GM23338 (cell line): ENCODE measurements around the gene TOR1AIP2. TPM values are rescaled to one million over a fixed set of nuclear protein-coding genes. Genes with fewer than 3 reads are reported as not detected.

Experiments
- ATAC-seq: fragments of 200-7000 bp; cut with Tn5 transposase; 3 replicates; pipeline ENCODE4 v1.9.1; 2020
- DNase-seq: peaks from one replicate; pipeline ENCODE4 v3.0.0-alpha.2; 2015; ENCODE audit warnings: low spot score
- H2AFZ ChIP-seq: fragments of 200-600 bp; sonication (generic); 2 replicates; pipeline ENCODE4 v1.8.0; 2016; ENCODE audit warnings: antibody characterized with exemption, mild to moderate bottlenecking, moderate library complexity
- H3F3A ChIP-seq: fragments of 200-600 bp; sonication (generic); replicated peaks from 2 replicates; pipeline ENCODE4 v1.8.0; 2017; ENCODE audit warnings: antibody characterized with exemption, mixed run types, low read depth
- H3K27ac ChIP-seq: fragments of 200-600 bp; sonication (generic); 2 replicates; pipeline ENCODE4 v1.6.1; 2016; ENCODE audit warnings: low read depth
- H3K27me3 ChIP-seq: fragments of 200-600 bp; sonication (generic); 2 replicates; pipeline ENCODE4 v1.8.0; 2016; ENCODE audit warnings: mild to moderate bottlenecking, mixed run types, moderate library complexity; ENCODE audit not compliant: insufficient read depth
- H3K36me3 ChIP-seq: fragments of 200-600 bp; sonication (generic); 2 replicates; pipeline ENCODE4 v1.8.0; 2016; ENCODE audit warnings: mild to moderate bottlenecking; ENCODE audit not compliant: insufficient read depth
- H3K4me1 ChIP-seq: fragments of 200-600 bp; sonication (generic); 2 replicates; pipeline ENCODE4 v1.8.0; 2016; ENCODE audit warnings: mild to moderate bottlenecking, moderate library complexity; ENCODE audit not compliant: insufficient read depth
- H3K4me2 ChIP-seq: fragments of 200-600 bp; sonication (generic); 2 replicates; pipeline ENCODE4 v1.7.1; 2017; ENCODE audit warnings: mixed run types
- H3K4me3 ChIP-seq: fragments of 200-600 bp; sonication (generic); 2 replicates; pipeline ENCODE4 v1.6.1; 2016; ENCODE audit warnings: mixed run types
- H3K79me2 ChIP-seq: fragments of 200-600 bp; sonication (generic); replicated peaks from 2 replicates; pipeline ENCODE4 v1.8.0; 2017; ENCODE audit warnings: mild to moderate bottlenecking; ENCODE audit not compliant: insufficient read depth
- H3K9me2 ChIP-seq: fragments of 200-600 bp; sonication (generic); 2 replicates; pipeline ENCODE4 v1.8.0; 2017; ENCODE audit not compliant: insufficient read depth
- H4K20me1 ChIP-seq: fragments of 200-600 bp; sonication (generic); replicated peaks from 2 replicates; pipeline ENCODE4 v1.8.0; 2017; ENCODE audit warnings: mild to moderate bottlenecking; ENCODE audit not compliant: insufficient read depth
- H3K27ac Mint-ChIP-seq: 2 replicates; pipeline ENCODE4 v1.8.0; 2020; ENCODE audit warnings: inconsistent platforms, mild to moderate bottlenecking, moderate library complexity, mixed read lengths
- H3K27me3 Mint-ChIP-seq: 3 replicates; pipeline ENCODE4 v1.8.0; 2022; ENCODE audit warnings: low read depth, mild to moderate bottlenecking, moderate library complexity, mixed read lengths, inconsistent platforms; ENCODE audit not compliant: insufficient read depth, poor library complexity
- H3K36me3 Mint-ChIP-seq: 3 replicates; pipeline ENCODE4 v1.8.0; 2021; ENCODE audit warnings: low read depth, mild to moderate bottlenecking, inconsistent platforms, moderate library complexity, mixed read lengths
- H3K4me1 Mint-ChIP-seq: 3 replicates; pipeline ENCODE4 v1.8.0; 2020; ENCODE audit warnings: mild to moderate bottlenecking, inconsistent platforms, mixed read lengths
- H3K4me3 Mint-ChIP-seq: 3 replicates; pipeline ENCODE4 v1.8.0; 2021; ENCODE audit warnings: moderate library complexity, mild to moderate bottlenecking, inconsistent platforms, mixed read lengths
- H3K9me3 Mint-ChIP-seq: 3 replicates; pipeline ENCODE4 v1.8.0; 2020; ENCODE audit warnings: moderate library complexity, mild to moderate bottlenecking, inconsistent platforms, mixed read lengths
- CREB1 ChIP-seq: fragments of 250-450 bp; sonication (Bioruptor Pico); IDR thresholded peaks from 2 replicates; pipeline ENCODE4 v1.5.0; 2020; ENCODE audit warnings: low read depth, mild to moderate bottlenecking, moderate library complexity
- CTCF ChIP-seq, 2 experiments: fragments of 200-600 bp in 1 of 2; sonication (generic) in 1 of 2; conservative IDR thresholded peaks; 2 replicates each; pipeline versions ENCODE4 v1.5.1 to v1.6.1; 2016 to 2017; ENCODE audit warnings: antibody characterized with exemption in 2 of 2, low read depth in 2 of 2, mild to moderate bottlenecking in 2 of 2, moderate library complexity in 1 of 2
- ETS1 ChIP-seq: IDR thresholded peaks from 2 replicates; pipeline ENCODE4 v1.6.1; 2016; ENCODE audit warnings: antibody characterized with exemption
- EZH2 ChIP-seq: fragments of 200-600 bp; sonication (generic); IDR thresholded peaks from one replicate; pipeline ENCODE4 v1.8.0; 2017; ENCODE audit warnings: antibody characterized with exemption, mild to moderate bottlenecking, low read depth; ENCODE audit not compliant: unreplicated experiment
- EZH2phosphoT487 ChIP-seq: fragments of 200-600 bp; sonication (generic); IDR thresholded peaks from one replicate; pipeline ENCODE4 v1.8.1; 2018; ENCODE audit warnings: antibody characterized with exemption; ENCODE audit not compliant: unreplicated experiment
- POLR2AphosphoS5 ChIP-seq: IDR thresholded peaks from 2 replicates; pipeline ENCODE4 v1.6.1; 2016; ENCODE audit warnings: antibody characterized with exemption, low read depth
- STAT1 ChIP-seq: IDR thresholded peaks from one replicate; pipeline ENCODE4 v1.6.1; 2016; ENCODE audit warnings: antibody characterized with exemption; ENCODE audit not compliant: unreplicated experiment
- ZNF331 ChIP-seq: fragments of 250-450 bp; sonication (Bioruptor Pico); IDR thresholded peaks from 2 replicates; pipeline ENCODE4 v1.5.0; 2020; ENCODE audit warnings: low read depth, mild to moderate bottlenecking, moderate library complexity
- polyA plus RNA-seq: library from polyadenylated mRNA; unstranded; fragments of >200 nt; fragmentation: Nextera tagmentation; extraction: Ambion mirVana; gene quantifications from 2 replicates; pipeline ENCODE4 v1.2.1, GENCODE V29; 2016
- total RNA-seq: library from RNA; depleted of rRNA; stranded (reverse); fragments of >200 nt; shearing (Covaris generic); gene quantifications from 2 replicates; pipeline ENCODE4 v1.2.3, GENCODE V29; 2014

The TOR1AIP2 gene
- total and polyA plus RNA-seq, 2 experiments from 2014 or later = 21.1 to 81.3 TPM

- TF ChIP-seq STAT1 (no peak), CTCF (conservative IDR thresholded peaks at IDR 0.05; ENCODE audit: low read depth in 2 of 2) (no peak), EZH2phosphoT487 (no peak), POLR2AphosphoS5 (no peak), EZH2 (no peak), CREB1 (CRISPR knock-in tag) (no peak)
Observed at GRCh38 chr1:179926850-179927205, 49.2 kb upstream of the TOR1AIP2 start (continued).

GRCh38 chr1:179925922-179926849 is 48.6 kb upstream of the TOR1AIP2 start:
- H2AFZ ChIP-seq = no peak overlapping the region
- no peaks in the 10 kb centered on the region for H3K9me2 ChIP-seq
- no peaks in the 10 kb centered on the region for H3K79me2 ChIP-seq
- peaks cover 19% of the 10 kb centered on the region for H3K4me1 ChIP-seq
- H3K36me3 Mint-ChIP-seq = no peaks in the 10 kb centered on the region
- H3K4me3 Mint-ChIP-seq = no peak overlapping the region
- H3F3A ChIP-seq = no peaks in the 10 kb centered on the region
- H3K27me3 Mint-ChIP-seq = no peaks in the 10 kb centered on the region
- H4K20me1 ChIP-seq = no peaks in the 10 kb centered on the region
- H3K27ac ChIP-seq = no peak overlapping the region
- no peak for TF ChIP-seq ETS1
- H3K4me1 Mint-ChIP-seq = peaks cover 21% of the 10 kb centered on the region
- no peaks in the 10 kb centered on the region for H3K27me3 ChIP-seq
- no peak overlapping the region for H3K4me2 ChIP-seq
- H3K36me3 ChIP-seq = no peaks in the 10 kb centered on the region
- no peak overlapping the region for H3K27ac Mint-ChIP-seq
- no peak for ATAC-seq
- H3K9me3 Mint-ChIP-seq = no peaks in the 10 kb centered on the region
- no peak for DNase-seq
- H3K4me3 ChIP-seq = no peak overlapping the region

GRCh38 chr1:179925302-179925701 is 47.7 kb upstream of the TOR1AIP2 start:
- Histone ChIP-seq H3K27ac (no peak overlapping the region), H3K4me3 (no peak overlapping the region)
- peaks cover 2% of the 10 kb centered on the region; the same call in 1 of the 3 replicates for H3K36me3 Mint-ChIP-seq

More at GRCh38 chr1:179925302-179925701, 47.7 kb upstream of the TOR1AIP2 start:
- Mint-ChIP-seq H3K4me1 (peaks cover 22% of the 10 kb centered on the region), H3K9me3 (no peaks in the 10 kb centered on the region), H3K27me3 (no peaks in the 10 kb centered on the region), H3K27ac (no peak overlapping the region), H3K4me3 (no peak overlapping the region)
- H3K4me2 ChIP-seq = no peak overlapping the region
- H3F3A ChIP-seq = no peaks in the 10 kb centered on the region
- no peaks in the 10 kb centered on the region for H3K36me3 ChIP-seq
- ATAC-seq (no peak), DNase-seq (no peak)
- no peaks in the 10 kb centered on the region for H3K79me2 ChIP-seq
- no peak for TF ChIP-seq ZNF331 (CRISPR knock-in tag)
- peaks cover 25% of the 10 kb centered on the region for H3K4me1 ChIP-seq
- H3K9me2 ChIP-seq = no peaks in the 10 kb centered on the region
- H2AFZ ChIP-seq = no peak overlapping the region
- H3K27me3 ChIP-seq = no peaks in the 10 kb centered on the region
- H4K20me1 ChIP-seq = no peaks in the 10 kb centered on the region
